GM21423 (cell line): ENCODE data around the gene SYNGAP1.

Experiments
- ATAC-seq: cut with Tn5 transposase; IDR thresholded peaks from one replicate; pipeline ENCODE4 v1.9.1; 2021; ENCODE audit warnings: mild to moderate bottlenecking, moderate library complexity; ENCODE audit not compliant: unreplicated experiment

Gene SYNGAP1

DNA sequence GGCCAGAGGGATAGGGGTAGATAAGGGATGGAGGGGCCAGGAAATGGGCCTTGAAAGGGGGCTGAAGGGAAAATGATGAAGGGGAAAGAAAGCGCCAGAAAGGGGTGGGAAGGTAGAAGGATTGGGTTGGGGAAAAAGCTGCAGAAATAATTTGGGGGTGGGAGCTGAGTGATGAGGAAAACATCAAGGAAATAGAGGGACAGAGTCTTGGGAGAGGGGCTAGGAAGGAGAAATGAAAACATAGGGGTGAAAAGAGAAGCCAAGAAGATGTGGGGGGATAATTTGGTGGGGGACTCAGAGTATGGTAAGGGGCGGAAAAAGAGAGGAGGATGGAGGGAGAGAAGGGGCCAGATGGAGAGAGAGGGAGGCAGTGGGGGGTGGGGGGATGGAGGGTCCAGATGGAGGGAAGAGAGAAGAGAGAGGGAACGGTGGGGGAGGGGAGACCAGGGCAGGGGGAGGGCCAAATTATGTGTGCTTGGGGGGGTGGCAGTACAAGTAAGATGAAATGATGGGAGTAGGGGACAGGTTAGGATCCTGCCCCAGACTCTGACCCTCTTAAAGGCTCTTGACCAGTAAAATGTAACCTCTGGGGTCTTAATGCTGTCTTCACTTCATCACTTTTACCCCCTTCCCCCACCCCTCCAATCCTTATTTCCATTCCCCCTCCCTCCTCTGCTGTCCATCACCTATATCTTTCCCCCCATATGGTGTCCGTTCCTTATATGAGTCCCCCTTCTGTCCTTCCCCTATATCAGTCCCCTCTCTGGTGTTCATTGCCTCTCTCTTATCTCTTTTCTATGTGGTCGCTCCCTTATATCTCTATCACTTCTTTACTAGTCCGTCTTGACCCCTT lies 852 bp downstream of the SYNGAP1 start:
- no peak for ATAC-seq

DNA sequence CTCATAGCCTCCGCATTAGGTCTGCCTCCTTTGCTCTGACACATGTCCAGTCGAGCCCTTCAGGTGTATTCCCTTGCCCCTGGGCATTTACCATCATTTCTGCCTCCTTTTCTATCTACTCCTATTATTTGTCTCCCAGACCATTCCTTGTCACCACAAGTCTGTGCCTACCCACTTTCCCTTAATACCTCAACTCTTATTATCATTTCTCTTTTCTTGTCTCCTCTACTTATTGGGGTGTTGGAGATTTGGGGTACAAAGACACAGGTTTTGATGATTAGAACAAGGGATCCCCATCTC lies 1.4 kb downstream of the SYNGAP1 start:
- ATAC-seq, result no peak

DNA sequence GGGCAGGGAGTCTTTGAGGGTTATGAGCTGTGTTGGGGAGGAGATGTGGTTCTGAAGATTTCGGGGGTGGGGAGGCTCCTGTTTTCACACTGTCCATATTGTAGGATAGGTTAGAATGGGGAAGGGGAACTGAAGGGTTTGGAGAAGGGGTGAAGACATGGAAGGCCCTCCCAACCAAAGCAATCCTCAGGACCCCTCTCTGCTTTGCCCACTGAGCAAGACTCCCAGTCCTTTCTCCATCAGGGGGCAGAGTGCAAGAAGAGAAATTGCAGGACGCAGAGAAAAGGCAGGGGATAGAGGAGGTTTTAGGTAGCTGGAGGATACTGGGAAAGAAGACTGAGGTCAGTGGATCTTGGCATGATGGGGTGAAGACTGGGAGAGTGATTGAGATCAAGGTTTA lies 3.9 kb downstream of the SYNGAP1 start:
- no peak for ATAC-seq

DNA sequence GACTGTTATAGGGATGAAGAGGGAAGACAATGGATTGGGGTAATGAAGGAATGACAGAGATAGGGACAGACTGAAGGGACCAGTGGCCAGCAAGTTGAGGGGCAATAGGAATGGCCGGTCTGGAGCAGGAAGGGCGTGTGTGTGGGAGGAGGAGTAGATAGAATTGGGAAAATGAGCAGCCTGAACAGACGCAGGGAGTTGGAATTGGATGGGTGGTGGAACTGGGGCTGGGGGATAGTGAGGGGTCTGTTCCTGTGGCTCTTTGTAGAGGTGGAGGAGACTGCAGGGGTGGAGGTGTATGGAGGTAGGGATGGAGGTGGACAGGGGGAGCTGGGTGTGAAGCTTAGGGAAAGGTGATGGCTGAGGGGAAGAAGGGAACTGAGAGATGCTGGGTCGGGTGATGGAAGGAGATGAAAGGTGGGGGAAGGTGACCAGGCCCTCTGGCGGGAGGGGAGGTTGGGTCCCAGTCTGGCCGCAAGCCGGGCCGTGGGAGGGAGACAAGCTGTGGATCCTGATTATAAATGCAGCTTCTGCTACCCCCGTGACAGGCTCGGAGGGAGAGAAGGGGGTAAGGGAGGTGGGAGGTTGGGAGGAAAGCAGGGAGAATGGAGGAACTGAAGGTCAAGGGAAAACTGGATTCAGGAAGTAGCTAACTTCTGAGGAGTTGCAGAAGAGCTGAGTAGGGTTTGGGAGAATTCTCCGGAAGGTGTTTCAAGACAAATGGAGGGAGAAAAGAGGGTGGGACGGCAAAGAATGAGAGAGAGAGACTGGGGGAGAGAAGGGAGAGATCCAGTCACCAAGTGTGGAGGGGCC lies 5.2 kb downstream of the SYNGAP1 start:
- ATAC-seq, result no peak

DNA sequence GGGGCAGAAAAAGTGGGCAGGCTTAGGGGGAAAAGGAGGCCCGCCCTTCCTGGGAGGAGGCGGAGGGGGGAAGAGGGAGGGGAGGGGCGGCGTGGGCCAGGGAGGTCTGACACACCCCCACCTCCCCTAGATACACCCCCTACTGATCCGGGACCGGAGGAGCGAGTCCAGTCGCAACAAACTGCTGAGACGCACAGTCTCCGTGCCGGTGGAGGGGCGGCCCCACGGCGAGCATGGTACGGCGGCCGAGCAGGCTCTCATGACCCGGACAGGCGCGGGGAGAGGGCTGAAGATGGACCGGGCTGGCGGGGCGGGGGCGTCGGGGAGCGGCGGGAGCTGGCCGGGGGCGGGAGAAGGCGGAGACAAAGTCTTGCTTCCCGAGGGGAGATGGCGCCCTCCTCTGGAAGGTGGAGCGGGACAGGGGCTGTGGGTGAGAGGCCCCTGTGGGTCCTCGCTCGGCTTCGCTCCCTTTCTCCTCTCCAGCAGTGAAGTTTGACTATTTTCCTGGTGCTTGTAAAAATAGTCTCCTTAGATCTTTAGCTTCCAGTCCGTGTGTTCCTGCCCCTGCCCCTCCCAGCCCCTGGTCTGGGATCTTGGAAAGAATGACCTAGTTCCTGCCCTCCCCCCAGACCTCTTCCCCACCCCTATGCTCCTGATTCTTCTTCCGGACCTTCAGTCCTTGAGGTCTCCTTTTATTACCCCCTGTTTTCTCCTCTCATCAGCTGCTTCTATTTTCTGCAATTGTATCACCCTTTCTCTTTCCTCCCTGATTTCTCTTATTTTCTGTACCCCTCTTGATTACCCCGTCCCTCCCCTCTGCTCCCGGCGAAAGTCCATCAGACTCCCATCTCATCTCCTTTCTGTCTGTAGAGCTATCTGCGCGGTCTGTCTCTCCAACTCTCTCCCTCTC lies 6.1 kb downstream of the SYNGAP1 start:
- peak; percentile 41 for ATAC-seq

DNA sequence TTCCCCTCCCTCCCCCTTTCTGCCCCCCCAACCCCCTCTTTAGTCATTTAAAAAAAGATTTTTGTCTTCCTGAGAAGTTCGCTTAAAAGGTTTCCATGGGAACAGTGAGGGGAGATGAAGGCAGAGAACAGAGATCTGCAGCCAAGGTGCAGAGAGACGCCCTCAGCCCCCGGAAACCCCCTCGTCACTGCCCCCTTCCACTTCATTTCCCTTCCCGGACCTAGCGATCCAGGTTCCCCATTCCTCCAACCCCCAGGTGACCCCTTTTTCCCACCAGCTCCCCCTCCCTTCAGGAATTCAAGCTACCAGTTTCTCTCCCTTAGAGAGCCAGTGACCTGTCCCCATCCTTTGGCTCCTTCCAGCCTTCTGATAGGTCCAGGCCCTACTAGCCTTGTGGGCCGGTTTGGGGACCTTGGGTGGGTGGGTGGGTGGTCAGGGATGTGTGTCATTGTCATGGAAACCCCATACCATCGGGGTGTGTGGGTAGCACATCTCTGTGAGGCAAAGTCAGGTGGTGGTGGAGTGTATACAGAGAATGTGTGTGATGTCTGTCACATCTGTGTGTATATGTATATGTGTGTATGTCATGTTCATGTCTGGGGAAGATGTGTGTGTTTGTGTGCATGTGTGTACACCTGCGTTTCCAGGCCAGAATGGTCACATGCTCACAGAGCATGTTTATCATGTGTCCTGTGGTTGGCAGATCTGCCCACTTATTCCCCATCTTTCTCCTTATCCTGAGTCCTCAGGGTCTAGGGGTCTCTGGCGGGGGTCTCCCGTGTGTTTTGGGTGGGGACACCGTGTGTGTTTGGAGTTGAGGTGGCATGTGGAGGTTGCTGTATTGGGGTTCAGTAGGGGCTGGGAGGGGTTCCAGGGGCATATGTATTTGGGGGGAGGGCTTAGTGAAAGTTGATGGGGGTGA lies 7.0 kb downstream of the SYNGAP1 start:
- ATAC-seq, result no peak

DNA sequence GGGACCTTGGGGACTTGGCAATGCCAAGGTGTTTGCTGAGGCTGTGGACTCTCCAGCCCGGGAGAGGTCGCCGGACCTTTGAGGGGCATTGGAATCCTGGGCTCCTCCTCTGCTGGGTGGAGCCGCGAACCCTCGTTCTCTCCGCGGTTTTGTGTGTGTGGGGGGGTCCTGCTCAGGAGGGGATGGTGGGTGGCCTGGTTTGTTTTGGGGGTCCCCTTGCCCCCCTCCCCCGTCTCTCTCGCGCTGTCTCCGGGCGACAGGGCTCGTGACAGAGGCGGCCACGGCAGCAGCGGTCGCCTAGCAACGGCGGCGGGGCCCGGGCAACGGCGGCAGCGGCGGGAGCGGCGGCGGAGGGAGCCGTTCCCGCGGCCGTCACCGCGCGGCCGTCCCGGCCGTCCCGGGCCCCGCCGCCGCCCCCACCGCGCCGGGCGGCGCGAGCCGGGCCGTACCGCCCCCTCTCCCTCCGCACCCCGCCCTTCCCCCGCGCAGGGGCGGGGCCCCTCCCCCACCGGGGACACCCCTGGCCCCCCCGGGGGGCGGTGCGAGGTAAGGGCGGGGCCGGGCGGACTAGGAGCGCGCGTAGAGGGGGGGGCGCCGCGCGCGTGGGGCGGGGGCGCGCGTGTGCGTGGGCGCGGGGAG lies 7.8 kb downstream of the SYNGAP1 start:
- no peak for ATAC-seq

DNA sequence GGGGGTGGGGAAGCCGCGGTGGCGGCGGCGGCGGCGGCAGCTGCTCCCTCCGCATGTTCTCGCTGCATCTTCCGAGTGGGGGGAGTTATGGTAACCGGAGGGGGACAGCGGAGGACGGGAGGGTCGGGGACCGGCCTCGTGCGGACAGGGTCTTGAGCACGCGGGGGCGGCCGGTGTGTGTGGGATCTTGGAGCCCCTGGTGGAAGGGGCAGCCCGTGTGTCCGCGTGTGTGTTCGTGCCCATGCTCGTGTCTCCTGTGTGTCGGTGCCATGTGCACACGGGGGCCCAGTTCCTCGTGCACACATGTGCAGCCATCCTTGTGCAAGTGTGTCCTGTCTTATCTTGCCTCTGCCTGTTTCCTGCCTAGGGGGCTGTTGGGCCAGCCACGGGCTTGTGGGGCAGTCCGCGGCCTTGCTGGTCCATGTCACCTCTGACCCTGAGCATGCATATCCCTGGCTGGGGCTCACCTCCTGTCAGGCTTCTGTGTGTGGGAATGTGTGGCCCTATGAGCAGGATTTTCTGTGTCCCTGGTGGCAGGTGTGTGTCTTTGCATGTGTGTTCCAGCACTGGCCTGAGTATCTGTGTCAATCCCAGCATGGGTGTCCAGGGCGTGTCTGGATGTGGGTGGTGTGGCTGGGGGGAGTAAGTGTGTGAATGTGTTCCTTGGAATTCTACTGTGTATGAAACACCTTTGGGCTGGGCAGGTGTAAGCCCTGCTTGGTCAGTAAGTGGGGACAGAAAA lies 8.5 kb downstream of the SYNGAP1 start:
- no peak for ATAC-seq

DNA sequence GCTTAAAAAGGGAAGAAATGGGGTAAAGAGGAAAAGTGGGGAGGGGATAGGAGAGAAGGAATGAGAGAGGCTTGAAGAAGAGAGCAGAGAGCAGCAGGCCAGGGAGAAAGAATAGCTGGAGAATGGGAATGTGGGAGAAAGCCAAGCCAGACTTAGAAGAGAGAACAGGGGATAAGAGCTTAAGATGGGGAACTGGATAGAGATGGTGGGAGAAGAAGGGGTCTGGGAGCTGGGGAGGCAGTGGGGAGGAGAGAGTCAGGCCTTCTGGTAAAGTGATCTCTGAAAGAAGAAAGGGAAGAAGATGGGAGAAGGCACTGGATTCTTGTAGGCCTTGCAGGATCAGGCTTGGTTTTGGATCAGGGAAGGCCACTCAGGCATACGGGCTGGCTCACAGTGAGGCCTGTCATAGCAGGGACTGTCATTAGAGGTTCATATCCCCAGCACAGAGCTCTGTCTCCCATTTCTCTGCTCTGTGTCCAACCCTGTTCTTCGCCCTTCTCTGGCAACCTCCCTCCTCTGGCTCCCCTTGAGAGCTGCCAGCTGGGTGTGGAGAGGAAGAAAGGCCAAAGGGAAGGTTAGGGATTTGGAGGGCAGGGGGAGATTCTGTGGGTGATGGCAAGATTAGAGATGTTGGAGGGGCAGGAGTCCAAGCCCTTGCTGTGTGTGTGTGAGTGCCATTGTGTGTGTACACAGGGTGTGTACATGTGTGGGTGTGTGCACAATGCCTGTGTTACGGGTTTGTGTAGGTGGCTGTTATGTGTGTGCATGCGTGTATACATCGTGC lies 9.3 kb downstream of the SYNGAP1 start:
- ATAC-seq, result no peak

DNA sequence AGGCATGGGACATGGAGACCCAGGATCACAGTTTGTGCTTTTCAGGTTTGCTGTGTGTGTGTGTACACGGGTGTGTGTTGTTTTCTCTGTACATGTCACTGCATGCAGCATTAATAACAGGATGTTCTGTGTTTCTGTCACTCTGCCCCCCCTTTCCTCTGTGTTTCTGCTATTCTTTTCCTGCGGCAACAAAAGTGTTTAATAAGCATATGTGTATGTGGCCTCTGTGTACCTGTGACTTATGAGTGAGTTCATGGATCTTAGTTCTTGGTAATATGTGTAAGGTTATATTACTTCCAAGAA lies 9.8 kb downstream of the SYNGAP1 start:
- no peak for ATAC-seq

DNA sequence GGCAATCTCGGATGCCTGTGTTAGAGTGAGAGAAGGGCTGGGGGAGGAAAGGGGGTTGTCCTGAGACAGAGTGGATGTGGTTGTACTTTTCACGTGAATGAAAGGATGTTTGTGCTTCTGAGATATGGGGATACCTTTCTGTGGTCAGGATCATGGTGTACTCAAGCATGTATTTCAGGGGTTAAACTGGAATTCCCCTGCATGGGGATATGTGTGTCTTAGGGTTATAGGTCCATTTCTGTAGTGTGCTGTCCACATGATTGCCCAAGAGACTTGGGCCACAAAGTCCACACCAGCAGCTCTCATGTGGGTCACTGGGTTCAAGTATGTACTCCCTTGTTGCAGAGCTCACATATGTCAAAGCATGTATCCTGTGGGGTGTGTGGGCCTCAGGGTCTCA lies 10.5 kb downstream of the SYNGAP1 start:
- no peak for ATAC-seq

DNA sequence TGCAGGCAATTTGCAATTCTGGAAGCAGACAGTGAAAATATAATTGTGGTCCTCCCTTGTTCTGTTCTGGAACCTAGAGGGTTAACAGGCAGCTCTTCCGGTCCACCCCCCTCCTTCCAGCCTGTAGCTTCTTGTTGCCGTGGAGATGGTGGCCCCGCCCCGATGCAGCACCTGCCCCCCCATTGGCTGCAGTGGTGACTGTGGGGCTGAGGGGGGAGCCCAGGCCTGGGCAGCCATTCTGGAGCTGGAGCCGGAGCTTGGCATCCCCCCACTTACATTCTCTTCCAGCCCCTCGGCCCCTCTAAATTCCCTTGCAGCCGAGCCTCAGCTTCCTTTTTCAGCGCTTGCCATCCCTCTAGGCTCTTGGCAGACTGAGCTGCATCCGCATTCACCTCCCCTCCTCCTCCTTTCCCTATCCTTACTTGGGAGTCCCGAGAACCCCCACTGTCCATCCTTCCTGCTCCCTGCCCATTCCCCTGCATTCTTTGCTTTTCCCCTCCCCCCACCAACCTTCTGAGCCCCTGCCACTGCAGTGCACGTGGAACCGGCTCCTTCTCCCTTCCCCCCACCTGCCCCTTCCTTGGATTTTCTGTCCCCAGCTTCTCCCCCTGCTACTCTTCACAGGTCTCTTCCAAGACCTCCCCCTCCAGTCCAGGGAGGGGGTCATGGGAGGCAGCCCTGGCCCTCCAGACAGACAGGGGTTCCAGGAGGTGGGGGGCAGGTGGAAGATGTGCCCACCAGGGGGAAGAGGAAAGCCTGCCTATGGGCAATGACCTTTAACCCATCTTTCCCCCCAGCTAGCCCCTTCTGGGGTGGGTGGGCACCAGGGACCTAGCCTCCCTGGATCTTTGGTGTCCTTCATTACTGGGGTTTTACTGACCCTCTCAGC lies 11.4 kb downstream of the SYNGAP1 start:
- ATAC-seq, result no peak

DNA sequence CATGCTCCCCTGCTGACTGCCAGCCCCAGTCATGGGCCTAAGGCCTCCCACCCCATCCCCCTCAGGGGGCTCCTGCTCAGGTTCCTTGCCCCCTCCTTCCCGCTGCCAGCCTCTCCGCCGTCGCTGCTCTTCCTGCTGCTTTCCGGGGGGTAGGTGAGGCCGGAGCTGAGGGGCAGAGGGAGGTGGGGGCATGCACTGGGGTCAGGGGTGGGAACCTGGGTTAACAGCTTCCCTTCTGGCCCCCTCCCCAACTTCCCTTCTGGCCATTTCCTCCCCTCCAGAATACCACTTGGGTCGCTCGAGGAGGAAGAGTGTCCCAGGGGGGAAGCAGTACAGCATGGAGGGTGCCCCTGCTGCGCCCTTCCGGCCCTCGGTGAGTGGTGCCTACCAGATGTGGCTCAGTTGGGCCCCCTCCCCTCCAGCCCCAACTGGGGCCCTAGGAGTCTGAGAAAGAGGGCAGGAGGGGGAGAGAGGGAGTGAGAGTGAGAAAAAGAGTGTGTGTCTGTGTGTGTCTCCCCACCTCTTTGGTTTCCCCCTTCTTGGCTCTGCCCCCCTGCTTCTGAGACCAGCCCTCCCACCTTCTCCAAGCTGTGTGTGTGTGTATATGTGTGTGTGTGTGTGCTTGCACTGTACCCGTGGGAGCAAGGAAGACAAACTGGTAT lies 12.1 kb downstream of the SYNGAP1 start:
- no peak for ATAC-seq

DNA sequence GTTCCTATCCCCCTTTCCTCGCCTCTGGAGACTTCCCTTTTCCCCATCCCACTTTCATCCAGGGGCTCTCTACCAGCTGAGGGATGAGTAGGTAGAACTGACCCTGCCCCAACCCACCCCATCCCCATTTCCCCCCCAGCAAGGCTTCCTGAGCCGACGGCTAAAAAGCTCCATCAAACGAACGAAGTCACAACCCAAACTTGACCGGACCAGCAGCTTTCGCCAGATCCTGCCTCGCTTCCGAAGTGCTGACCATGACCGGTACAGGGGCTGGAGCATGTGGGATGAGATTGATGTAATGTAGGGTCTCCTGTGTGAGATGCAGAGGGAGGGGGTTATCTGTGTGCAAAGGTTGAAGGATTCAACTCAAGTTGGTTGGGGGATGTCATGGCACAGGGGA lies 12.7 kb downstream of the SYNGAP1 start:
- ATAC-seq, result no peak

DNA sequence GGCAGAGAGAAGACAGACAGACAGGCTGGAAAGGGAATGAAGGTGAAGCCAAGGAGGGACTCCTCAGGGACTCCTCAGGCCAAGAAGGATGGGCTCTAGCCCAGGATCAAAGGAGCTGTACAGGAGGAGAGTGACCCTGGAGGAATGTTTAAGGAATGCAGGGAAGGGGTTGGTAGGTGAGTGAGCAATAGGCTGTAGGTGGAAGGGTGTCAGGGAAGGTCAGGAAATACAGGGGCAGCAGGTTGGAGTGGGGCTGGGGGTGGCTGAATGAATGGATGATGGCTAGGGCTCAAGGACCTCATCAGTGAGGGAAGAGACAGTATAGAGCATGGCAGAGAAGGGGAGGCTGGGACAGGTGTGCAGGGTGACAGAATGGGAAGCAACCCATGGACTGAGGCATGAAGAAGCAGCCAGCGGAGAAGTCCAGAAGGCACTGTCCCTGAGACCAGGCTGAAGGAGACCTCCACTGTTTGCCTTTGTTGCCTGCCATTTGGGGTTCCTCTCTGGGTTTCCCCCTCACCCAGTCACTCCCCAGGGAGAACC lies 13.2 kb downstream of the SYNGAP1 start:
- no peak for ATAC-seq

DNA sequence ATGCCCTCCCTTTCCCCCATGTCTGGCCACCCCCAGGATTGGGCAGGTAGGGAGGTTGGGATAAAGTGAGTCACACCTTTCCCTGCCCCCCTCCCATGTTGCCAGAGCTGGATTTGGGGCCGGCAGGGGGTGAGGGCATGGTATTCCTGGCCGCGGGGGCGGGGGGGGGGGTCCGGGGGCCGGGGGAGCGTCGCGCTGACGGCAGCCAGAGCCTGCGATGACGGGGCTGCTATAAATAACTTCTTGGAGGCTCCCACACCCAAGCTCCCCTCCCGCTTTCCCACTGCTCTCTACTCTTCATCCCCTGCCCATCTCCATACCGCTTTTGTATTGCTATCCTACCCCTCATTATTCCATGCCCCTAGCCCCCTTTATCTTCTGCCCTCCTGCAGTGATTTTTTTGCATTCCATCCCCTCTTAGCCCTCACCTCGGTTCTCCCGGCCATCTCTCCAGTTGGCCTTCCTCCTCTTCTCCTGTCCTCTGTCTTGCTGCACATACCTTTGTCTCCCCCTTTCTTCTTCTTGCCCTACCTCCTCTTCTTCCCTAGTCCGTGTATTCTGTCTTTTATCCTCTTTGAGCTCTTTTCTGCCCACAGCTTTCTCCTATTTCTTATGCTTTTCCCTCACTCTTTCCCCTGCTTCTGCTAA lies 13.8 kb downstream of the SYNGAP1 start:
- no peak for ATAC-seq
